Activated T-cell treated with anti-CD3 and anti-CD28 coated beads for 48 hours (primary cell): Measurements from ENCODE around the gene NPC2.
A peak's percentile ranks its signal among the peaks of the same experiment; 100 is the strongest.

ENCODE experiments used
- DNase-seq: peaks from one replicate; pipeline ENCODE4 v3.0.0-alpha.2; 2020; ENCODE audit warnings: low read depth

Gene NPC2

DNA sequence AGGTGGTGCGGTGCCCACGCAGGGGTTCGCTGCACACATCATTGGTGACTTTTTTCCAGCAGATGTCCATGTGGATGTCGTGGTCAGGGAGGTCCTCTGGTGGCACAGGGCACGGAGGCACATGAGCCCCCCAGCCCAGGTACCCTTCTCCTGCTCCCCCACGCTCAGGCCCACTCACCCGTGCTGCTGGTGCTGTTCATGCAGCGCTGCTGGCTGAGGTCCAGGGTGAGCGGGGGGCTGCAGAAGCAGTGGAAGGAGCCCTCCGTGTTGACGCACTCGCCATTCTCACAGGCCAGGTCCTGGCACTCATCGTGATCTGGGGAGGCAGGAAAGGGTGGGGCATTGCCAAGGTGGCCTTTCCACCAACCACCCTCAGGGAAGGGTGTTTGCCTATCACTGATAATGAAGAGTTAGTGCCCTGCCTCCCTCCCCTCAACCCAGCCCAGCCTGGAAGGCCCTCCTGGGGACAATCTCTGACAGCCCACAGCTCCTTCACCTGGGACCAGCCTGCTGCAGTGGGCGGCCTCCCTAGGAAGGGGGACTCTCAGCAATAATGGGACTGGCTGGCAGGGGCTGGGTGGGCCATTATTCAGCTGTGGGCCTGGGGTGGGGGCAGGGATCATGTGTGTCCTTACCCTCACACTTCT is 10.3 kb upstream of the NPC2 start:
- DNase-seq = no peak

DNA sequence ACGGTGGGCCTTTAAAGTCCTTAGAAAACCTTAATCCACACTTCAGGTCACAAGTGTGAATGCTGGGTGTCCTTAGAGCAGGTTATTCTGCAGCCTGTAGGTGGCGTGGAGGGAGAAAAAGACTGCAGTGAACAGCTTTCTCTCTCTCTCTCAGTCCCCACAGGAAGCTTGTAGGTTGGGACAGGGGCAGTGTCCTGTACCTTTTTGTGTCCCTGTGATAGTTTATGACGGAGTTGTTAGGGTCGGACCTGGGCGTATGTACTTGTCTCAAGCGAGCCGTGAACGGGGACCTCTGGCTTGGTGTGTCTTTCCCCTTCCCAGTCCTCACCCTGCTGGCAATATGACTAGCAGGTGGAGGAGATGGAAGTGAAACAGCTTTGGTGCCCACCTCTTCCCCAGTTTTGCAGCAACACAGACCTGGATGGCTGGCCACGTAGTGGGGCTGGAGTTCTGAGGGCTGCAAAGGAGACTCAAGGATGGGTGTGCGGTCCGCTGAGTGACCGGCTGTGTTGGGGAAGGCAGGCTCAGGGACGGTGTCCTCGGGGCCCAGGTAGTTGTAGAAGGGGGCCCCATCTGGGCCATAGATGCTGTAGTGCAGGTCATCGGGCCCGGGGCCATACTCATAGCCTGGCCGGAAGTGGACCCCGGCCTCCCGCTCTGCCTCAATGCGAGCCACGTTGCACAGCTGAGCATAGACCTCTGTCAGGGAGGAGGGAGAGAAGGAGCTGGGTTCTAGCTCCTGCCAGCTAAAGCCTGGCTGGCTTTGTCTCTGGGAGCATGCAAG is 9.3 kb upstream of the NPC2 start:
- DNase-seq = no peak

- DNase-seq = no peak
These were observed 8.6 kb upstream of the NPC2 start for GRCh38 chr14:74501691-74502090.

DNA sequence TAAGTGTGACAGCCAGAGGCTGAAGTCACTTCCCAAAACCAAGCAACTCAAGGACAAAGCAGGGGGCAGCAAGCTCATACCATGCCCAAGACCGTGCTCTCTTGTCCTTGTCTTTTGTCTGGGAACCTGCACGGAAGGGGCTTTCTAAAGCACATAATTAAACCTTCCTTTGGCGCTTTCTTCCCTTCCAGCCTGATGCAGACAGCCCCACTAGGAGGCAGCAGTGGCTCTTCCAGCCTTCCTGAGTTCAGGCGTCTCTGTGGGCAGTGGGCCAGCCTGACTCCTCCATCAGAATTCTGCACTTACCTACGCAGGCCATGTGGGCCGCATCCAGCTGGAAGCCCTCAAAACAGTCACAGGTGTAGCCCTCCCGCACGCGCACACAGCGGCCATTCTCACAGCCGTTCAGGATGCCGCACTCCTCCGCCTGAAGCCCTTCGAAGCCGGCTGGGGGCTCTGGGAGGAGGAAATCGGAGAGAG is 8.1 kb upstream of the NPC2 start:
- DNase-seq = no peak

- no peak for DNase-seq
These were observed 7.5 kb upstream of the NPC2 start for GRCh38 chr14:74500417-74501134.

- no peak for DNase-seq
These were observed 2.3 kb upstream of the NPC2 start for GRCh38 chr14:74495356-74495755.

DNA sequence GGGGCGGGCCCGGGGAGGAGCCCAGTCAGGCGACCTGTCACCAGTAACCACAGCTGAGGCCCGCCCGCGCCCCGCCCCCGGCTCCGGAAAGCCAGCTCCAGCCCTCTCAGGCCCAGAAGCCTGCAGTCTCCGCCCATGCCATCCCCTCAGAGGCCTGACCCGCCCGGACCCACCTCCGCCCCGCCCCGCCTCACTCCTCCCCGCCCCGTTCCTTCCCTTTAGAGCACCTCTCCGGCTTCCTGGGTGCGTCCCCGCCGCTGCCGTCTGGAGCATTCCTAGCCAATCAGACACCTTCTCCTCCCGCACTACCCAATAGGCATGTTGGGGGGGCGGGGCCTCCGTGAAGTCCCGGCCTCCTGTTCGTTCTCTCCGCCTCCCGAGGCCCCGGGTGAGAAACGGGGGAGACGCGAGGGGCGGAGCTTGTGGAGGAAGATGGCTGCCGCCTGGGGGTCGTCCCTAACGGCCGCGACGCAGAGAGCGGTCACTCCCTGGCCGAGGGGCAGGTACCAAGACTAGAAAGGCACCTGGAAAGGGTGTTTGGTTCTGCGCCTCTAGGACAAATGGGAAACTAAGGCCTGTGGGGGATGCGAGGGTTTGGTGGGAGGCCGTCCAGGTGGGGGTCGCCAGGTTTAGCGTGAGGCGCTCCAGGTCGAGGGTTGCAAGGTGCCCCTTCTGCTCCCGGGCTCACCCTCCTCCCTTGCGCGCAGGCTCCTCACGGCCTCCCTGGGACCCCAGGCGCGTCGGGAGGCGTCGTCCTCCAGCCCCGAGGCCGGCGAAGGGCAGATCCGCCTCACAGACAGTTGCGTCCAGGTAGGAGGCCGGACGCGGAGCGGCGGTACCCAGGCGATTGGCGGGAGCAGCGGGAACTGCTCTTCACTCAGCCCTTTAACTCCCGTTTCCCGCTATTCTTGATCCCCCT is 497 bp upstream of the NPC2 start, which contains the start of gene ISCA2:
Gene ISCA2, plus strand, starts transcription at position 423 of the 919 bp plus-strand sequence. Its CDS starts 10 bp downstream, at position 433.
- peak; percentile 99 for DNase-seq

GRCh38 chr14:74491956-74492775 is 939 bp downstream of the NPC2 start:
- DNase-seq = no peak

- DNase-seq = no peak
These were observed 2.6 kb downstream of the NPC2 start for GRCh38 chr14:74490486-74490885.

- DNase-seq = no peak
These were observed 4.2 kb downstream of the NPC2 start for GRCh38 chr14:74488786-74489397.

DNA sequence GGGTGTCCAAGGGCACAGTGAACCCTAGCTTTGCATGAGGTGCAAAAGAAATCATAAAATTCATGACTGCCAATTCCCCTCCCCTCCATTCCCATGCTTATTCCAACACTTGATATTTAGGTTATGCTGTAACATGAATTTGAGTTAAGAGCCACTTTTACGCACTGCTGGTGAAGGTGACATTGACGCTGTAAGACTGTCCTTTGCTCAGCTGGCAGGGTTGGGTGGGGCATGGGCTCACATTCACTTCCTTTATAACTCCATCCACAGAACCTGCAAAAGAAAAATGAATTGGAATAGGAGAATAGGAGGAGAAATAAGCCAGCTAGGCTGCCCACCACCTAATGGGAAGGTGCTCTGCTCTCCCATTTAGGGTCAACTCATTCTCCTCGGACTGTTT is 6.9 kb downstream of the NPC2 start:
- no peak for DNase-seq

GRCh38 chr14:74483321-74483720 is 9.8 kb downstream of the NPC2 start:
- no peak for DNase-seq

GRCh38 chr14:74482571-74482970 is 10.5 kb downstream of the NPC2 start:
- no peak for DNase-seq

GRCh38 chr14:74480046-74480445 is 13.1 kb downstream of the NPC2 start:
- no peak for DNase-seq

GRCh38 chr14:74478996-74479635 is 14.0 kb downstream of the NPC2 start:
- DNase-seq = no peak

DNA sequence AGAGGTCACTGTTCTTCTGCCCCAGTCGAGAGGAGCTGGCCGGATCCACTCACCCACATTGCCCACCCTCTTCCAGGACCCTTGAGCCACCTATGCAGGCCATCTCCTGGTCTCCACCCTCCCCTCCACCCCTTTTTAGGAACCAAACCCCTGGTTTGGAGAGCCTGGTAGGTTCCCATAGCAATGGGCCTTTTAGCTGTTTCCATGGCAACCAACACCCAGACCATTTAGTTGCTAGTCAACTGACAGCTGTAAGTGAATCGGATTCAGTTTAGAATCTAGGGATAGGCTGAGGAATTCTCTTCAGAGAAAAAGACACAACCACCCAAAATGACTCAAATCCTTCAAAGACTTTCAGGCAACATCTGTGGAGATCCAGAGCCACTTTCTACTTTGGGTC is 16.5 kb downstream of the NPC2 start:
- DNase-seq = no peak

DNA sequence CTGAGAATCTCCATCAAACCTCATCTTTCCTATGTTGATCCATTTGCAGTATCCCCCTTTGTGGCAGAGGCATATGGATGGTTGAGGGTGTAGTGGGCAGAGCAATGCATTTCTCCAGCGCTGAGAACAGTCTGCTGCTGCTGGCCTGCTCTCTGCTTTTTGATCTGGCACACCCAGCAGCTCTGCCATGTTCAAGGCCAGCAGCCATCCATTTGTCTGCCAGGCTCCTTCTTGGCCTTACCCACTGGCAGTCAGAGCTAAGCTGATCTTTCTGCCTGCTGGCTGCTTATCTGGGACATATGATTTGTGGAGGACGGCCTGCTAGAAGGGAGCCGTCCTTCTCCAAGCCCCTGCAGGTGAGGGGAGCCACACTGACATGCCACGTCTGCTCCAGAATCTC is 17.0 kb downstream of the NPC2 start:
- no peak for DNase-seq

- no peak for DNase-seq
These were observed 17.4 kb downstream of the NPC2 start for GRCh38 chr14:74475678-74476077.

GRCh38 chr14:74474376-74474775 is 18.7 kb downstream of the NPC2 start:
- DNase-seq = no peak

DNA sequence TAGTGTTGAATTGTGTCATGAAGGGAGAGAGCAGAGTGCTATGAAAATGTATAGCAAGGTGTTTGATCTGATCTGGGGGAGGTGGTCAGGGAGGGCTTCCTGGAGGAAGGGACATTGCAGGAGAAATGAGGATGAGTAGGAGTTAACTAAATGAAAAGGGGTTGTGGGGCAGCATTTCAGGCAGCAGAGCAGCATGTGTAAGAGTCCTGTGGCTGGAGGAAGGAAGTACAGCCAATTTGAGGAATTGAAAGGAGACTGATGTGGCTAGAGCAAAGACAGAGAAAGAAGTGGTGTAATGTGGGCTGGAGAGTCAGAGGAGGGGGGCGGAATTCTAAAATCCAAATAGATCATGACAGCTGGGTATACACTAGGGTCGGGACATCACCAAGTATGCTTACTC is 20.5 kb downstream of the NPC2 start:
- no peak for DNase-seq
